GM23338 (cell line): Measurements from ENCODE around the gene EYS. TPM values are rescaled to one million over a fixed set of nuclear protein-coding genes. Genes with fewer than 3 reads are reported as not detected.

ENCODE experiments used
- ATAC-seq: fragments of 200-7000 bp; cut with Tn5 transposase; 3 replicates; pipeline ENCODE4 v1.9.1; 2020
- DNase-seq: peaks from one replicate; pipeline ENCODE4 v3.0.0-alpha.2; 2015; ENCODE audit warnings: low spot score
- H2AFZ ChIP-seq: fragments of 200-600 bp; sonication (generic); 2 replicates; pipeline ENCODE4 v1.8.0; 2016; ENCODE audit warnings: antibody characterized with exemption, mild to moderate bottlenecking, moderate library complexity
- H3F3A ChIP-seq: fragments of 200-600 bp; sonication (generic); replicated peaks from 2 replicates; pipeline ENCODE4 v1.8.0; 2017; ENCODE audit warnings: antibody characterized with exemption, mixed run types, low read depth
- H3K27ac ChIP-seq: fragments of 200-600 bp; sonication (generic); 2 replicates; pipeline ENCODE4 v1.6.1; 2016; ENCODE audit warnings: low read depth
- H3K27me3 ChIP-seq: fragments of 200-600 bp; sonication (generic); 2 replicates; pipeline ENCODE4 v1.8.0; 2016; ENCODE audit warnings: mild to moderate bottlenecking, mixed run types, moderate library complexity; ENCODE audit not compliant: insufficient read depth
- H3K36me3 ChIP-seq: fragments of 200-600 bp; sonication (generic); 2 replicates; pipeline ENCODE4 v1.8.0; 2016; ENCODE audit warnings: mild to moderate bottlenecking; ENCODE audit not compliant: insufficient read depth
- H3K4me1 ChIP-seq: fragments of 200-600 bp; sonication (generic); 2 replicates; pipeline ENCODE4 v1.8.0; 2016; ENCODE audit warnings: mild to moderate bottlenecking, moderate library complexity; ENCODE audit not compliant: insufficient read depth
- H3K4me2 ChIP-seq: fragments of 200-600 bp; sonication (generic); 2 replicates; pipeline ENCODE4 v1.7.1; 2017; ENCODE audit warnings: mixed run types
- H3K4me3 ChIP-seq: fragments of 200-600 bp; sonication (generic); 2 replicates; pipeline ENCODE4 v1.6.1; 2016; ENCODE audit warnings: mixed run types
- H3K79me2 ChIP-seq: fragments of 200-600 bp; sonication (generic); replicated peaks from 2 replicates; pipeline ENCODE4 v1.8.0; 2017; ENCODE audit warnings: mild to moderate bottlenecking; ENCODE audit not compliant: insufficient read depth
- H3K9me2 ChIP-seq: fragments of 200-600 bp; sonication (generic); 2 replicates; pipeline ENCODE4 v1.8.0; 2017; ENCODE audit not compliant: insufficient read depth
- H4K20me1 ChIP-seq: fragments of 200-600 bp; sonication (generic); replicated peaks from 2 replicates; pipeline ENCODE4 v1.8.0; 2017; ENCODE audit warnings: mild to moderate bottlenecking; ENCODE audit not compliant: insufficient read depth
- H3K27ac Mint-ChIP-seq: 2 replicates; pipeline ENCODE4 v1.8.0; 2020; ENCODE audit warnings: inconsistent platforms, mild to moderate bottlenecking, moderate library complexity, mixed read lengths
- H3K27me3 Mint-ChIP-seq: 3 replicates; pipeline ENCODE4 v1.8.0; 2022; ENCODE audit warnings: low read depth, mild to moderate bottlenecking, moderate library complexity, mixed read lengths, inconsistent platforms; ENCODE audit not compliant: insufficient read depth, poor library complexity
- H3K36me3 Mint-ChIP-seq: 3 replicates; pipeline ENCODE4 v1.8.0; 2021; ENCODE audit warnings: low read depth, mild to moderate bottlenecking, inconsistent platforms, moderate library complexity, mixed read lengths
- H3K4me1 Mint-ChIP-seq: 3 replicates; pipeline ENCODE4 v1.8.0; 2020; ENCODE audit warnings: mild to moderate bottlenecking, inconsistent platforms, mixed read lengths
- H3K4me3 Mint-ChIP-seq: 3 replicates; pipeline ENCODE4 v1.8.0; 2021; ENCODE audit warnings: moderate library complexity, mild to moderate bottlenecking, inconsistent platforms, mixed read lengths
- H3K9me3 Mint-ChIP-seq: 3 replicates; pipeline ENCODE4 v1.8.0; 2020; ENCODE audit warnings: moderate library complexity, mild to moderate bottlenecking, inconsistent platforms, mixed read lengths
- CREB1 ChIP-seq: fragments of 250-450 bp; sonication (Bioruptor Pico); IDR thresholded peaks from 2 replicates; pipeline ENCODE4 v1.5.0; 2020; ENCODE audit warnings: low read depth, mild to moderate bottlenecking, moderate library complexity
- EZH2 ChIP-seq: fragments of 200-600 bp; sonication (generic); IDR thresholded peaks from one replicate; pipeline ENCODE4 v1.8.0; 2017; ENCODE audit warnings: antibody characterized with exemption, mild to moderate bottlenecking, low read depth; ENCODE audit not compliant: unreplicated experiment
- EZH2phosphoT487 ChIP-seq: fragments of 200-600 bp; sonication (generic); IDR thresholded peaks from one replicate; pipeline ENCODE4 v1.8.1; 2018; ENCODE audit warnings: antibody characterized with exemption; ENCODE audit not compliant: unreplicated experiment
- JUNB ChIP-seq: IDR thresholded peaks from one replicate; pipeline ENCODE4 v1.6.1; 2016; ENCODE audit warnings: antibody characterized with exemption; ENCODE audit not compliant: unreplicated experiment
- NANOG ChIP-seq: IDR thresholded peaks from 2 replicates; pipeline ENCODE4 v1.6.1; 2016; ENCODE audit warnings: antibody characterized with exemption, borderline replicate concordance
- POLR2AphosphoS5 ChIP-seq: IDR thresholded peaks from 2 replicates; pipeline ENCODE4 v1.6.1; 2016; ENCODE audit warnings: antibody characterized with exemption, low read depth
- STAT1 ChIP-seq: IDR thresholded peaks from one replicate; pipeline ENCODE4 v1.6.1; 2016; ENCODE audit warnings: antibody characterized with exemption; ENCODE audit not compliant: unreplicated experiment
- ZNF114 ChIP-seq: fragments of 250-450 bp; sonication (Bioruptor Pico); IDR thresholded peaks from 2 replicates; pipeline ENCODE4 v1.5.0; 2020; ENCODE audit warnings: mild to moderate bottlenecking, moderate library complexity
- ZNF331 ChIP-seq: fragments of 250-450 bp; sonication (Bioruptor Pico); IDR thresholded peaks from 2 replicates; pipeline ENCODE4 v1.5.0; 2020; ENCODE audit warnings: low read depth, mild to moderate bottlenecking, moderate library complexity
- polyA plus RNA-seq: library from polyadenylated mRNA; unstranded; fragments of >200 nt; fragmentation: Nextera tagmentation; extraction: Ambion mirVana; gene quantifications from 2 replicates; pipeline ENCODE4 v1.2.1, GENCODE V29; 2016
- total RNA-seq: library from RNA; depleted of rRNA; stranded (reverse); fragments of >200 nt; shearing (Covaris generic); gene quantifications from 2 replicates; pipeline ENCODE4 v1.2.3, GENCODE V29; 2014
- TF ChIP-seq, protein P1 (sequence below): IDR thresholded peaks from 2 replicates; pipeline ENCODE4 v1.6.1; 2016; ENCODE audit warnings: antibody characterized with exemption
- TF ChIP-seq, protein P2 (sequence below), 2 experiments: fragments of 200-600 bp in 1 of 2; sonication (generic) in 1 of 2; conservative IDR thresholded peaks; 2 replicates each; pipeline versions ENCODE4 v1.5.1 to v1.6.1; 2016 to 2017; ENCODE audit warnings: antibody characterized with exemption in 2 of 2, low read depth in 2 of 2, mild to moderate bottlenecking in 2 of 2, moderate library complexity in 1 of 2
- TF ChIP-seq, protein P3 (sequence below): fragments of 250-450 bp; sonication (Bioruptor Pico); IDR thresholded peaks from 2 replicates; pipeline ENCODE4 v1.5.0; 2020; ENCODE audit warnings: mild to moderate bottlenecking, moderate library complexity

The EYS gene
- total and polyA plus RNA-seq, 2 experiments from 2014 or later = 0.38 to 0.52 TPM

DNA sequence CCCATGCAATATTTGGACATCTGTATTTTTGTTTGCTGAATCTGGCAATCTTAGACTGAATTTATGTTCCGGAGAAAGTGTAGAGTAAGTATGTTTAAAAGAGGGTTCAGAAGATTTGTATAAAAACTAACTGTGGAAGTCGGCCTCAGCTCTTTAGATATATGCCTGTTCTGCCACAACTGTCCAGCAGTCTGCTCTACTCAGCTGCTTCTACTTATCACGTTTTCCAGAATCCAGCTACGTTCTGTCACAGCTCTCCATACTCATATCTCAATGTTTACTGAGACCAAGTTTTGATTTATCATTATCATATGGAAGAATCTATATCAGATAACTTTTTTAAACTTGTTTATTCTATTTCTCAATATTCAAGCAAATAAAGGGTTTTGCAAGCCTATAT lies 721.3 kb downstream of the EYS start (continued):
- TF ChIP-seq EZH2phosphoT487 (no peak), EZH2 (no peak), STAT1 (no peak)
- TF ChIP-seq, protein P1, sequence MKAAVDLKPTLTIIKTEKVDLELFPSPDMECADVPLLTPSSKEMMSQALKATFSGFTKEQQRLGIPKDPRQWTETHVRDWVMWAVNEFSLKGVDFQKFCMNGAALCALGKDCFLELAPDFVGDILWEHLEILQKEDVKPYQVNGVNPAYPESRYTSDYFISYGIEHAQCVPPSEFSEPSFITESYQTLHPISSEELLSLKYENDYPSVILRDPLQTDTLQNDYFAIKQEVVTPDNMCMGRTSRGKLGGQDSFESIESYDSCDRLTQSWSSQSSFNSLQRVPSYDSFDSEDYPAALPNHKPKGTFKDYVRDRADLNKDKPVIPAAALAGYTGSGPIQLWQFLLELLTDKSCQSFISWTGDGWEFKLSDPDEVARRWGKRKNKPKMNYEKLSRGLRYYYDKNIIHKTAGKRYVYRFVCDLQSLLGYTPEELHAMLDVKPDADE = no peak

DNA sequence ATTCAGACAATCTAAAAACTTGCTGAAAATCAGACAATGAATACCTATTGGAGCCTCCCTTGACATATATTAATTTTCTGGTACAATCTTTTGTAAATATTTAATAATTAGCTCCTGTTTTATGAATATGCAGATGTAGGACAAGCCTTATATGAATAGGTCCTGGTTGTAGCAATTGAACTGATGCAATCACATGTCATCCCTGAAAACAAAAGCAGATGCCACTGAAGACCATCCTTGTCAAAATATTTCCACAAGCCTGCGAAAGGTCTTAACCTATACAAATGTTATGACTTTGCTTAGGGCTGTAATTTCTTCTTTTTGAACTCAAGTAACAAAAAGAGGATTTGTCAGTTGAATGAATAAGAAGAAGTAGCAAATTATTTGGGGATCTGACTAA lies 722.1 kb downstream of the EYS start:
- H3K4me1 ChIP-seq = peaks cover 3% of the 10 kb centered on the region; the same call in 1 of the 2 replicates
- no peaks in the 10 kb centered on the region; the same call in 1 of the 2 replicates for H3K9me2 ChIP-seq
- H3K27me3 Mint-ChIP-seq = no peaks in the 10 kb centered on the region
- H3K36me3 Mint-ChIP-seq = no peaks in the 10 kb centered on the region
- no peaks in the 10 kb centered on the region for H3K36me3 ChIP-seq
- no peak for ATAC-seq
- no peak overlapping the region for H3K27ac ChIP-seq
- H3K27me3 ChIP-seq = no peaks in the 10 kb centered on the region
- no peak overlapping the region for H3K27ac Mint-ChIP-seq
- no peaks in the 10 kb centered on the region for H4K20me1 ChIP-seq
- 0 out of 2 replicates have a peak overlapping the region, but pooled peaks have one; percentile 30 for H2AFZ ChIP-seq
- H3K4me3 Mint-ChIP-seq = no peak overlapping the region
- no peak for DNase-seq
- H3F3A ChIP-seq = no peaks in the 10 kb centered on the region
- H3K4me3 ChIP-seq = no peak overlapping the region
- peaks cover 5% of the 10 kb centered on the region; the same call in 2 of the 3 replicates for H3K4me1 Mint-ChIP-seq
- no peaks in the 10 kb centered on the region for H3K9me3 Mint-ChIP-seq
- no peak overlapping the region for H3K4me2 ChIP-seq
- H3K79me2 ChIP-seq = no peaks in the 10 kb centered on the region
- no peak for TF ChIP-seq POLR2AphosphoS5
- no peak for TF ChIP-seq CREB1 (CRISPR knock-in tag)
- no peak for TF ChIP-seq EZH2
- TF ChIP-seq, protein P2, sequence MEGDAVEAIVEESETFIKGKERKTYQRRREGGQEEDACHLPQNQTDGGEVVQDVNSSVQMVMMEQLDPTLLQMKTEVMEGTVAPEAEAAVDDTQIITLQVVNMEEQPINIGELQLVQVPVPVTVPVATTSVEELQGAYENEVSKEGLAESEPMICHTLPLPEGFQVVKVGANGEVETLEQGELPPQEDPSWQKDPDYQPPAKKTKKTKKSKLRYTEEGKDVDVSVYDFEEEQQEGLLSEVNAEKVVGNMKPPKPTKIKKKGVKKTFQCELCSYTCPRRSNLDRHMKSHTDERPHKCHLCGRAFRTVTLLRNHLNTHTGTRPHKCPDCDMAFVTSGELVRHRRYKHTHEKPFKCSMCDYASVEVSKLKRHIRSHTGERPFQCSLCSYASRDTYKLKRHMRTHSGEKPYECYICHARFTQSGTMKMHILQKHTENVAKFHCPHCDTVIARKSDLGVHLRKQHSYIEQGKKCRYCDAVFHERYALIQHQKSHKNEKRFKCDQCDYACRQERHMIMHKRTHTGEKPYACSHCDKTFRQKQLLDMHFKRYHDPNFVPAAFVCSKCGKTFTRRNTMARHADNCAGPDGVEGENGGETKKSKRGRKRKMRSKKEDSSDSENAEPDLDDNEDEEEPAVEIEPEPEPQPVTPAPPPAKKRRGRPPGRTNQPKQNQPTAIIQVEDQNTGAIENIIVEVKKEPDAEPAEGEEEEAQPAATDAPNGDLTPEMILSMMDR (conservative IDR thresholded peaks at IDR 0.05; ENCODE audit: low read depth in 2 of 2) = no peak
- no peak for TF ChIP-seq EZH2phosphoT487
- no peak for TF ChIP-seq STAT1
- no peak for TF ChIP-seq JUNB
- no peak for TF ChIP-seq ZNF331 (CRISPR knock-in tag)
- no peak for TF ChIP-seq NANOG
- TF ChIP-seq ZNF114 (CRISPR knock-in tag) = no peak
- TF ChIP-seq, protein P1 = no peak
- TF ChIP-seq, protein P3, sequence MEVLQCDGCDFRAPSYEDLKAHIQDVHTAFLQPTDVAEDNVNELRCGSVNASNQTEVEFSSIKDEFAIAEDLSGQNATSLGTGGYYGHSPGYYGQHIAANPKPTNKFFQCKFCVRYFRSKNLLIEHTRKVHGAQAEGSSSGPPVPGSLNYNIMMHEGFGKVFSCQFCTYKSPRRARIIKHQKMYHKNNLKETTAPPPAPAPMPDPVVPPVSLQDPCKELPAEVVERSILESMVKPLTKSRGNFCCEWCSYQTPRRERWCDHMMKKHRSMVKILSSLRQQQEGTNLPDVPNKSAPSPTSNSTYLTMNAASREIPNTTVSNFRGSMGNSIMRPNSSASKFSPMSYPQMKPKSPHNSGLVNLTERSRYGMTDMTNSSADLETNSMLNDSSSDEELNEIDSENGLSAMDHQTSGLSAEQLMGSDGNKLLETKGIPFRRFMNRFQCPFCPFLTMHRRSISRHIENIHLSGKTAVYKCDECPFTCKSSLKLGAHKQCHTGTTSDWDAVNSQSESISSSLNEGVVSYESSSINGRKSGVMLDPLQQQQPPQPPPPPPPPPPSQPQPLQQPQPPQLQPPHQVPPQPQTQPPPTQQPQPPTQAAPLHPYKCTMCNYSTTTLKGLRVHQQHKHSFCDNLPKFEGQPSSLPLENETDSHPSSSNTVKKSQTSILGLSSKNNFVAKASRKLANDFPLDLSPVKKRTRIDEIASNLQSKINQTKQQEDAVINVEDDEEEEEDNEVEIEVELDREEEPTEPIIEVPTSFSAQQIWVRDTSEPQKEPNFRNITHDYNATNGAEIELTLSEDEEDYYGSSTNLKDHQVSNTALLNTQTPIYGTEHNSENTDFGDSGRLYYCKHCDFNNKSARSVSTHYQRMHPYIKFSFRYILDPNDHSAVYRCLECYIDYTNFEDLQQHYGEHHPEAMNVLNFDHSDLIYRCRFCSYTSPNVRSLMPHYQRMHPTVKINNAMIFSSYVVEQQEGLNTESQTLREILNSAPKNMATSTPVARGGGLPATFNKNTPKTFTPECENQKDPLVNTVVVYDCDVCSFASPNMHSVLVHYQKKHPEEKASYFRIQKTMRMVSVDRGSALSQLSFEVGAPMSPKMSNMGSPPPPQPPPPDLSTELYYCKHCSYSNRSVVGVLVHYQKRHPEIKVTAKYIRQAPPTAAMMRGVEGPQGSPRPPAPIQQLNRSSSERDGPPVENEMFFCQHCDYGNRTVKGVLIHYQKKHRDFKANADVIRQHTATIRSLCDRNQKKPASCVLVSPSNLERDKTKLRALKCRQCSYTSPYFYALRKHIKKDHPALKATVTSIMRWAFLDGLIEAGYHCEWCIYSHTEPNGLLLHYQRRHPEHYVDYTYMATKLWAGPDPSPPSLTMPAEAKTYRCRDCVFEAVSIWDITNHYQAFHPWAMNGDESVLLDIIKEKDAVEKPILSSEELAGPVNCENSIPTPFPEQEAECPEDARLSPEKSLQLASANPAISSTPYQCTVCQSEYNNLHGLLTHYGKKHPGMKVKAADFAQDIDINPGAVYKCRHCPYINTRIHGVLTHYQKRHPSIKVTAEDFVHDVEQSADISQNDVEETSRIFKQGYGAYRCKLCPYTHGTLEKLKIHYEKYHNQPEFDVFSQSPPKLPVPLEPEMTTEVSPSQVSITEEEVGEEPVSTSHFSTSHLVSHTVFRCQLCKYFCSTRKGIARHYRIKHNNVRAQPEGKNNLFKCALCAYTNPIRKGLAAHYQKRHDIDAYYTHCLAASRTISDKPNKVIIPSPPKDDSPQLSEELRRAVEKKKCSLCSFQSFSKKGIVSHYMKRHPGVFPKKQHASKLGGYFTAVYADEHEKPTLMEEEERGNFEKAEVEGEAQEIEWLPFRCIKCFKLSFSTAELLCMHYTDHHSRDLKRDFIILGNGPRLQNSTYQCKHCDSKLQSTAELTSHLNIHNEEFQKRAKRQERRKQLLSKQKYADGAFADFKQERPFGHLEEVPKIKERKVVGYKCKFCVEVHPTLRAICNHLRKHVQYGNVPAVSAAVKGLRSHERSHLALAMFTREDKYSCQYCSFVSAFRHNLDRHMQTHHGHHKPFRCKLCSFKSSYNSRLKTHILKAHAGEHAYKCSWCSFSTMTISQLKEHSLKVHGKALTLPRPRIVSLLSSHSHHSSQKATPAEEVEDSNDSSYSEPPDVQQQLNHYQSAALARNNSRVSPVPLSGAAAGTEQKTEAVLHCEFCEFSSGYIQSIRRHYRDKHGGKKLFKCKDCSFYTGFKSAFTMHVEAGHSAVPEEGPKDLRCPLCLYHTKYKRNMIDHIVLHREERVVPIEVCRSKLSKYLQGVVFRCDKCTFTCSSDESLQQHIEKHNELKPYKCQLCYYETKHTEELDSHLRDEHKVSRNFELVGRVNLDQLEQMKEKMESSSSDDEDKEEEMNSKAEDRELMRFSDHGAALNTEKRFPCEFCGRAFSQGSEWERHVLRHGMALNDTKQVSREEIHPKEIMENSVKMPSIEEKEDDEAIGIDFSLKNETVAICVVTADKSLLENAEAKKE = no peak
